Measurements from ENCODE around the gene CYP24A1. TPM values are rescaled to one million over a fixed set of nuclear protein-coding genes. Genes with fewer than 3 reads are reported as not detected.

The CYP24A1 gene
- total and polyA plus RNA-seq, 2 of the 13 experiments (the other 11 are each of a cell fraction or from before 2014, with no cell fraction given): 9.4 to 32.7 TPM

- Histone ChIP-seq H2AFZ (ENCODE audit: low read length) (no peak overlapping the region), H4K20me1 (ENCODE audit: insufficient read depth, low read length) (no peaks in the 10 kb centered on the region), H3K4me3 (replicated peaks in 1 of 3; ENCODE audit: insufficient read depth in 1 of 3, low read depth in 2 of 3, low read length in 3 of 3) (no peak overlapping the region), H3K79me2 (ENCODE audit: insufficient read depth, low read length) (no peaks in the 10 kb centered on the region), H3K9me3 (ENCODE audit: low read length) (no peaks in the 10 kb centered on the region), H3K4me1 (ENCODE audit: insufficient read depth, low read length) (peaks cover 13% of the 10 kb centered on the region), H3K9ac (ENCODE audit: insufficient read depth, low read depth, low read length) (no peak overlapping the region), H3K27me3 (ENCODE audit: control insufficient read depth in 1 of 2, insufficient read depth in 2 of 2, low read length in 2 of 2) (no peaks in the 10 kb centered on the region), H3K36me3 (replicated peaks in 1 of 2; ENCODE audit: control insufficient read depth in 1 of 2, insufficient read depth in 2 of 2, low read length in 2 of 2) (no peaks in the 10 kb centered on the region; a peak in 2 of 5 replicates), H3K4me2 (ENCODE audit: low read depth, low read length) (no peak overlapping the region), H3K27ac (ENCODE audit: extremely low read length, insufficient read depth, low read length) (no peak overlapping the region)
- ATAC-seq: no peak
- ChIA-PET POLR2A (interaction anchor here (0.9 to 1.8 kb wide), 3 partner anchors 10 to 27 kb away, joined by 3 to 6 read pairs (median 5); no protein-coding TSS in a partner anchor), CTCF (ENCODE audit: low intra/inter-chr PET ratio, low total read pairs) (no interaction called here)
- no peak for TF ChIP-seq SNRNP70 (IDR thresholded peaks at IDR 0.05; ENCODE audit: low read depth, low read length)
- in situ Hi-C loops (cut with HindIII; ENCODE audit: extremely low pct_ligation_motif_present, low pct_unique_long_range_greater_than_20kb): no loop called here
- intact Hi-C loops (cut with micrococcal nuclease; ENCODE audit: unreplicated experiment): no loop called here
- BruUV-seq (replicated peaks): no TSS peak
- FAIRE-seq: no peak
- no peak for DNase-seq (ENCODE audit: low spot score)
- WGBS (ENCODE audit: low lambda C conversion rate): 96% methylated on average over 7 of the region's 7 CpGs
Measured at GRCh38 chr20:54160065-54161007, 13.4 kb downstream of the CYP24A1 start.

GRCh38 chr20:54158856-54159418 is 14.8 kb downstream of the CYP24A1 start:
- Histone ChIP-seq H2AFZ (ENCODE audit: low read length) (no peak overlapping the region), H3K4me2 (ENCODE audit: low read depth, low read length) (no peak overlapping the region), H3K27ac (ENCODE audit: extremely low read length, insufficient read depth, low read length) (no peak overlapping the region), H3K9ac (ENCODE audit: insufficient read depth, low read depth, low read length) (no peak overlapping the region), H3K36me3 (replicated peaks in 1 of 2; ENCODE audit: control insufficient read depth in 1 of 2, insufficient read depth in 2 of 2, low read length in 2 of 2) (no peaks in the 10 kb centered on the region; a peak in 2 of 5 replicates), H4K20me1 (ENCODE audit: insufficient read depth, low read length) (no peaks in the 10 kb centered on the region), H3K9me3 (ENCODE audit: low read length) (no peaks in the 10 kb centered on the region), H3K27me3 (ENCODE audit: control insufficient read depth in 1 of 2, insufficient read depth in 2 of 2, low read length in 2 of 2) (no peaks in the 10 kb centered on the region), H3K4me1 (ENCODE audit: insufficient read depth, low read length) (peaks cover 13% of the 10 kb centered on the region), H3K4me3 (replicated peaks in 1 of 3; ENCODE audit: insufficient read depth in 1 of 3, low read depth in 2 of 3, low read length in 3 of 3) (no peak overlapping the region), H3K79me2 (ENCODE audit: insufficient read depth, low read length) (no peaks in the 10 kb centered on the region)
- intact Hi-C loops (cut with micrococcal nuclease; ENCODE audit: unreplicated experiment): no loop called here
- no peak for DNase-seq (ENCODE audit: low spot score)
- ATAC-seq: no peak
- in situ Hi-C loops (cut with HindIII; ENCODE audit: extremely low pct_ligation_motif_present, low pct_unique_long_range_greater_than_20kb): no loop called here
- no TSS peak for BruUV-seq (replicated peaks)
- ChIA-PET POLR2A (no interaction called here), CTCF (ENCODE audit: low intra/inter-chr PET ratio, low total read pairs) (no interaction called here)
- 96% methylated on average over 8 of the region's 8 CpGs for WGBS (ENCODE audit: low lambda C conversion rate)
- FAIRE-seq: no peak
- TF ChIP-seq ZFP36L1 (CRISPR knock-in tag; IDR thresholded peaks at IDR 0.05): no peak
- TF ChIP-seq RERE (CRISPR knock-in tag; IDR thresholded peaks at IDR 0.05; ENCODE audit: low read depth): no peak
- TF ChIP-seq SNRNP70 (IDR thresholded peaks at IDR 0.05; ENCODE audit: low read depth, low read length): no peak
- TF ChIP-seq ZNF460 (CRISPR knock-in tag; IDR thresholded peaks at IDR 0.05; ENCODE audit: borderline replicate concordance): no peak
- no peak for TF ChIP-seq ELF4 (CRISPR knock-in tag; IDR thresholded peaks at IDR 0.05; ENCODE audit: borderline replicate concordance)
- no peak for TF ChIP-seq BCLAF1 (IDR thresholded peaks at IDR 0.05)
- no peak for TF ChIP-seq HCFC1 (IDR thresholded peaks at IDR 0.05; ENCODE audit: low read depth, low read length)
